Measurements from ENCODE around the gene COL28A1.

COL28A1 gene

DNA sequence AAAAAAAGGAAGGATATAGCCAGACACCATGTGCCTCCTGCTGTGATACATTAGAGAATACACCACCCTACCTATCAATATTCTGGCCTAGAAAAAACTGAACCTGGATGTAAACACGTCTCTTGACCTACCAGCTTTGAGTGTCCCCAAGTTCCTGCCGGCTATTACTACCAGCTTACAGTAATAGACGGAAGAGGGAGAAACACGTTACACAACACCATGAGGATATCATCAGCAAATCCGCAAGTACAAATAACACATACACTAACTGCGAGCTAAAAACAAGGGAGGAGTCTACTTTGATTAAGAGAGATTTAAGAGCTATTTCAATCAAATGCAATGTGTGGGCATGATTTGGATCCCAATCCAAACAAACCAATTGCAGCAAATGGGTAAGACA is 113.0 kb downstream of the COL28A1 start:
- no CpG with 5 or more reads among the region's 6 CpGs for WGBS (ENCODE audit: extremely low coverage, insufficient coverage, insufficient read length)

DNA sequence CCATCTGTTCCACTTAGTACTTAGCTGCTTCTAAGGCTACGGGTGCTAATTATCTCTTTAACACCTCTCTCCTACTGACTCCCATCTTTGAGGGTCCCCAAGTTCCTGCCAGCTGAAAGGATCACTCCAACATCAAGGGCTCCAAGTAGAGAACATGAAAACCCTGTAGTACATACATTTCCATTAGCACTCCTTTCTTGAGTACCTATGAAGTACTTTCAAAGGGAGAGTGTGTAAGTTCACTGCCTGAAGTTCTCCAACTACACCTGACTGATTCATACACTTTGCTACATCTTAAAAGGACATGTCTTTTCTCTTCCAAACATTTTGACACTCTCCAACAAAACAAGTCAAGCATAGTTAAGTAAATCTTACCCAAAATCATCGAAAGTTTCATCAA is 113.8 kb downstream of the COL28A1 start:
- Histone ChIP-seq H3K23ac (ENCODE audit: low read length) (no peak overlapping the region), H4K91ac (ENCODE audit: low read depth, low read length) (no peak overlapping the region), H2AK5ac (ENCODE audit: low read length) (no peak overlapping the region), H2BK120ac (ENCODE audit: insufficient read depth, low read length, poor library complexity) (no peak overlapping the region), H3K36me3 (ENCODE audit: control insufficient read depth in 1 of 2, insufficient read depth in 2 of 2, low read length in 2 of 2) (no peaks in the 10 kb centered on the region), H3K4me1 (ENCODE audit: control insufficient read depth in 1 of 2, insufficient read depth in 2 of 2, low read length in 2 of 2) (no peaks in the 10 kb centered on the region), H4K12ac (ENCODE audit: low read depth, low read length) (no peak overlapping the region), H3K9ac (ENCODE audit: low read length) (no peak overlapping the region), H3K18ac (ENCODE audit: low read length) (no peak overlapping the region), H3K4me2 (ENCODE audit: low read length) (no peak overlapping the region), H3K14ac (ENCODE audit: low read length) (no peak overlapping the region), H2AFZ (ENCODE audit: insufficient read depth, low read length, poor library complexity) (no peak overlapping the region), H2BK12ac (ENCODE audit: low read length) (no peak overlapping the region), H3K4ac (ENCODE audit: low read depth, low read length) (no peak overlapping the region), H3K27me3 (ENCODE audit: insufficient read depth, low read length) (no peaks in the 10 kb centered on the region), H2BK5ac (ENCODE audit: low read depth, low read length, poor library complexity) (no peak overlapping the region), H3K4me3 (ENCODE audit: low read depth, low read length) (no peak overlapping the region), H3K79me2 (ENCODE audit: control insufficient read depth, insufficient read depth, low read length, poor library complexity) (no peaks in the 10 kb centered on the region), H3K79me1 (ENCODE audit: low read length) (no peaks in the 10 kb centered on the region), H3K9me3 (ENCODE audit: insufficient read depth, low read depth, low read length) (no peaks in the 10 kb centered on the region), H3K27ac (ENCODE audit: low read depth, low read length) (no peak overlapping the region), H4K8ac (ENCODE audit: low read depth, low read length) (no peak overlapping the region)
- WGBS (ENCODE audit: extremely low coverage, insufficient coverage, insufficient read length): no CpG with 5 or more reads among the region's 2 CpGs
- DNase-seq: no peak

More for the DNA sequence above, 113.0 kb downstream of the COL28A1 start:
- Histone ChIP-seq H2AFZ (ENCODE audit: insufficient read depth, low read length, poor library complexity) (no peak overlapping the region), H2BK12ac (ENCODE audit: low read length) (no peak overlapping the region), H3K18ac (ENCODE audit: low read length) (no peak overlapping the region), H3K9ac (ENCODE audit: low read length) (no peak overlapping the region), H3K14ac (ENCODE audit: low read length) (no peak overlapping the region), H3K4me2 (ENCODE audit: low read length) (no peak overlapping the region), H4K12ac (ENCODE audit: low read depth, low read length) (no peak overlapping the region), H3K27ac (ENCODE audit: low read depth, low read length) (no peak overlapping the region), H2AK5ac (ENCODE audit: low read length) (no peak overlapping the region), H3K23ac (ENCODE audit: low read length) (no peak overlapping the region), H3K36me3 (ENCODE audit: control insufficient read depth in 1 of 2, insufficient read depth in 2 of 2, low read length in 2 of 2) (no peaks in the 10 kb centered on the region), H3K4ac (ENCODE audit: low read depth, low read length) (no peak overlapping the region), H3K79me1 (ENCODE audit: low read length) (no peaks in the 10 kb centered on the region), H4K91ac (ENCODE audit: low read depth, low read length) (no peak overlapping the region), H3K4me3 (ENCODE audit: low read depth, low read length) (no peak overlapping the region), H3K79me2 (ENCODE audit: control insufficient read depth, insufficient read depth, low read length, poor library complexity) (no peaks in the 10 kb centered on the region), H3K27me3 (ENCODE audit: insufficient read depth, low read length) (no peaks in the 10 kb centered on the region), H2BK120ac (ENCODE audit: insufficient read depth, low read length, poor library complexity) (no peak overlapping the region), H3K4me1 (ENCODE audit: control insufficient read depth in 1 of 2, insufficient read depth in 2 of 2, low read length in 2 of 2) (no peaks in the 10 kb centered on the region), H2BK5ac (ENCODE audit: low read depth, low read length, poor library complexity) (no peak overlapping the region), H4K8ac (ENCODE audit: low read depth, low read length) (no peak overlapping the region), H3K9me3 (ENCODE audit: insufficient read depth, low read depth, low read length) (no peaks in the 10 kb centered on the region)
- DNase-seq: no peak

DNA sequence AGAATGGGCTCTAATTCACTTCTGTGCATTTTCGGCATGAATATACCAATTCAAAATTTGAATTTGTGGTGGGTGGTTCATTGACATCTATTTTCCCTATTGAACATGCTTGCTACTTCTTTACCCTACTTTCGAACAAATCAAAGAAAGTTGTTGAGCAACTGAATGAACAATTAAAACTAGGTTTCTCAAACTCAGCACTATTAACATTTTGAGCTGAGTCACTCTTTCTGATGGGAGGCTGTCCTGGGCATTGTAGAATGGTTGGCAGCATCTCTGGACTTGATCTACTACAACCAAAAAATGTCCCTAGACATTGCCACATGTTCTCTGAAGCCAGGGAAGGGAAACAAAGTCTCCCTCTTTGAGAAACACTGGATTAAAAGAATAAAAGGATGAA is 116.7 kb downstream of the COL28A1 start:
- Histone ChIP-seq H2AK5ac (ENCODE audit: low read length) (no peak overlapping the region), H3K4me2 (ENCODE audit: low read length) (no peak overlapping the region), H3K79me1 (ENCODE audit: low read length) (no peaks in the 10 kb centered on the region), H2BK5ac (ENCODE audit: low read depth, low read length, poor library complexity) (no peak overlapping the region), H3K4me1 (ENCODE audit: control insufficient read depth in 1 of 2, insufficient read depth in 2 of 2, low read length in 2 of 2) (peaks cover 0 to 3% of the 10 kb centered on the region in 2 experiments), H3K14ac (ENCODE audit: low read length) (no peak overlapping the region), H3K9ac (ENCODE audit: low read length) (no peak overlapping the region), H2BK12ac (ENCODE audit: low read length) (no peak overlapping the region), H3K23ac (ENCODE audit: low read length) (no peak overlapping the region), H3K4me3 (ENCODE audit: low read depth, low read length) (no peak overlapping the region), H2AFZ (ENCODE audit: insufficient read depth, low read length, poor library complexity) (no peak overlapping the region), H2BK120ac (ENCODE audit: insufficient read depth, low read length, poor library complexity) (no peak overlapping the region), H3K79me2 (ENCODE audit: control insufficient read depth, insufficient read depth, low read length, poor library complexity) (no peaks in the 10 kb centered on the region), H3K27me3 (ENCODE audit: insufficient read depth, low read length) (no peaks in the 10 kb centered on the region), H3K27ac (ENCODE audit: low read depth, low read length) (no peak overlapping the region), H3K36me3 (ENCODE audit: control insufficient read depth in 1 of 2, insufficient read depth in 2 of 2, low read length in 2 of 2) (no peaks in the 10 kb centered on the region), H3K18ac (ENCODE audit: low read length) (no peak overlapping the region), H3K9me3 (ENCODE audit: insufficient read depth, low read depth, low read length) (no peaks in the 10 kb centered on the region), H4K91ac (ENCODE audit: low read depth, low read length) (no peak overlapping the region), H4K8ac (ENCODE audit: low read depth, low read length) (no peak overlapping the region), H4K12ac (ENCODE audit: low read depth, low read length) (no peak overlapping the region), H3K4ac (ENCODE audit: low read depth, low read length) (no peak overlapping the region)
- no CpG with 5 or more reads among the region's 2 CpGs for WGBS (ENCODE audit: extremely low coverage, insufficient coverage, insufficient read length)
- DNase-seq: no peak

DNA sequence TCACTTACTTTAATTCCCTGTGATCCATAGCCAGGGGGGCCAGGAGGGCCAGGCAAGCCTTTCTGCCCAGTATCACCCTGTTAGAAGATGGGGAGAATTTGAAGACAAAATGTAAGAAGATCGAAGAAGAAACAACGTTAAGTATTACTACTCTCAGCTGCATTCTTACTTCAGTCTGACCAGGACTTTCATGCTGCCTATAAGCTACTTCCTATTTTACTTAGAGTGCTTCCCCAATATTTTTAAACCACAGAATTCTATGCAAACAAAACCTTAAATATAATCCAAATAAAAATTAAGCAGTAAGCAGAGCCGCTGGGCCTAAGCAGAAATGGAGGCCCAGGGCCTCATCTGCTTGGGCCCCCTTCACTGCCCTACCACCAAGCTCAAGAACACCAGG is 117.8 kb downstream of the COL28A1 start:
- Histone ChIP-seq H3K27ac (ENCODE audit: low read depth, low read length) (no peak overlapping the region), H3K4me2 (ENCODE audit: low read length) (no peak overlapping the region), H3K23ac (ENCODE audit: low read length) (no peak overlapping the region), H3K9ac (ENCODE audit: low read length) (no peak overlapping the region), H2AK5ac (ENCODE audit: low read length) (no peak overlapping the region), H4K12ac (ENCODE audit: low read depth, low read length) (no peak overlapping the region), H3K27me3 (ENCODE audit: insufficient read depth, low read length) (no peaks in the 10 kb centered on the region), H2AFZ (ENCODE audit: insufficient read depth, low read length, poor library complexity) (no peak overlapping the region), H3K9me3 (ENCODE audit: insufficient read depth, low read depth, low read length) (no peaks in the 10 kb centered on the region), H3K18ac (ENCODE audit: low read length) (no peak overlapping the region), H3K14ac (ENCODE audit: low read length) (no peak overlapping the region), H3K79me1 (ENCODE audit: low read length) (no peaks in the 10 kb centered on the region), H4K91ac (ENCODE audit: low read depth, low read length) (no peak overlapping the region), H3K79me2 (ENCODE audit: control insufficient read depth, insufficient read depth, low read length, poor library complexity) (no peaks in the 10 kb centered on the region), H2BK120ac (ENCODE audit: insufficient read depth, low read length, poor library complexity) (no peak overlapping the region), H3K4ac (ENCODE audit: low read depth, low read length) (no peak overlapping the region), H3K4me1 (ENCODE audit: control insufficient read depth in 1 of 2, insufficient read depth in 2 of 2, low read length in 2 of 2) (peaks cover 0 to 3% of the 10 kb centered on the region in 2 experiments), H2BK5ac (ENCODE audit: low read depth, low read length, poor library complexity) (no peak overlapping the region), H2BK12ac (ENCODE audit: low read length) (no peak overlapping the region), H3K4me3 (ENCODE audit: low read depth, low read length) (no peak overlapping the region), H3K36me3 (ENCODE audit: control insufficient read depth in 1 of 2, insufficient read depth in 2 of 2, low read length in 2 of 2) (no peaks in the 10 kb centered on the region), H4K8ac (ENCODE audit: low read depth, low read length) (no peak overlapping the region)
- WGBS (ENCODE audit: extremely low coverage, insufficient coverage, insufficient read length): no CpG with 5 or more reads among the region's 3 CpGs
- DNase-seq: no peak

Measured in trophoblast cell (in vitro differentiated cells and primary cell).